Measurements from ENCODE around the gene ADAM19.

The ADAM19 gene

DNA sequence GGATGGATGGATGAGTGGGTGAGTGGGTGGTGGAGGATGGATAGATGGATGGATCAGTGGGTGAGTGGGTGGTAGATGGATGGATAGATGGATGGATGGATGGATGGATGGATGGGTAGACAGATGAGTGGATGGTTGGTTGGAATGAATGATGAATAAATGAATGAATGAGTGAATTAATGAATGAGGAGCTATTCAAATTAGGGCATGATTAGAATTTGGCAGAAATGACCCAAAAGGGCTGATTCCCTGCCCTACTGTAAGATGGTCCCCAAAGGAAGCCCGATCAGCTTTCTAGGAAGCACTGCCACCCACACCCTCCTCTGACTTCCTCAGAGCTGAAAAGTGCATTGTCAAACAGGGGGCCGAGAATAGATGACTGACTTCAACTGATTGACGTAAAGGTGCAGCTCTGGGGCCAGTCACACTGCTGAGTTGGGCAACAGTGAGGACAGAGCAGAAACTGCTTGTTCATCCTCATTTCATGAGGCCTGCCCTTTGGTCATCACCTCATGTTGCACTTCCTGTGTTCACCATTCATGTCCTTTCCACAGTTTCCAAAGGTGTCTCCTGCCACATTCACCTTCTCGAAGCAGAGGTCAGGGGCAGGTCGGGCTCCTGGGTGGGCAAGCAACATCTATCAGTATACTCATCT lies 81.3 kb downstream of the ADAM19 start:
- H3K4me3 Mint-ChIP-seq: no peak overlapping the region
- TF ChIP-seq, protein P1, sequence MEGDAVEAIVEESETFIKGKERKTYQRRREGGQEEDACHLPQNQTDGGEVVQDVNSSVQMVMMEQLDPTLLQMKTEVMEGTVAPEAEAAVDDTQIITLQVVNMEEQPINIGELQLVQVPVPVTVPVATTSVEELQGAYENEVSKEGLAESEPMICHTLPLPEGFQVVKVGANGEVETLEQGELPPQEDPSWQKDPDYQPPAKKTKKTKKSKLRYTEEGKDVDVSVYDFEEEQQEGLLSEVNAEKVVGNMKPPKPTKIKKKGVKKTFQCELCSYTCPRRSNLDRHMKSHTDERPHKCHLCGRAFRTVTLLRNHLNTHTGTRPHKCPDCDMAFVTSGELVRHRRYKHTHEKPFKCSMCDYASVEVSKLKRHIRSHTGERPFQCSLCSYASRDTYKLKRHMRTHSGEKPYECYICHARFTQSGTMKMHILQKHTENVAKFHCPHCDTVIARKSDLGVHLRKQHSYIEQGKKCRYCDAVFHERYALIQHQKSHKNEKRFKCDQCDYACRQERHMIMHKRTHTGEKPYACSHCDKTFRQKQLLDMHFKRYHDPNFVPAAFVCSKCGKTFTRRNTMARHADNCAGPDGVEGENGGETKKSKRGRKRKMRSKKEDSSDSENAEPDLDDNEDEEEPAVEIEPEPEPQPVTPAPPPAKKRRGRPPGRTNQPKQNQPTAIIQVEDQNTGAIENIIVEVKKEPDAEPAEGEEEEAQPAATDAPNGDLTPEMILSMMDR (IDR thresholded peaks at IDR 0.05): no peak

GRCh38 chr5:157492886-157493285 lies 82.7 kb downstream of the ADAM19 start:
- no peak for DNase-seq
- Mint-ChIP-seq H3K9me3 (no peaks in the 10 kb centered on the region), H3K27ac (no peak overlapping the region), H3K27me3 (ENCODE audit: low read depth, poor library complexity) (no peaks in the 10 kb centered on the region), H3K4me3 (no peak overlapping the region), H3K4me1 (no peaks in the 10 kb centered on the region), H3K36me3 (ENCODE audit: low read depth) (peaks cover 21% of the 10 kb centered on the region)
- TF ChIP-seq, protein P1 (IDR thresholded peaks at IDR 0.05): no peak

More for the DNA sequence above, 81.3 kb downstream of the ADAM19 start:
- DNase-seq: no peak
- Mint-ChIP-seq H3K4me1 (no peaks in the 10 kb centered on the region), H3K36me3 (ENCODE audit: low read depth) (peaks cover 14% of the 10 kb centered on the region), H3K27ac (no peak overlapping the region), H3K9me3 (no peaks in the 10 kb centered on the region), H3K27me3 (ENCODE audit: low read depth, poor library complexity) (no peaks in the 10 kb centered on the region)

- peaks cover 25% of the 10 kb centered on the region for H3K36me3 Mint-ChIP-seq (ENCODE audit: low read depth)
- H3K4me3 Mint-ChIP-seq: no peak overlapping the region
- peak overlapping the region; percentile 51 for H3K27ac Mint-ChIP-seq
- H3K4me1 Mint-ChIP-seq: no peaks in the 10 kb centered on the region
- H3K27me3 Mint-ChIP-seq (ENCODE audit: low read depth, poor library complexity): no peaks in the 10 kb centered on the region
- H3K9me3 Mint-ChIP-seq: no peaks in the 10 kb centered on the region
- TF ChIP-seq, protein P1 (IDR thresholded peaks at IDR 0.05): no peak
- no peak for DNase-seq
Measured at GRCh38 chr5:157491471-157491995, 84.0 kb downstream of the ADAM19 start.

GRCh38 chr5:157487358-157487757 lies 88.2 kb downstream of the ADAM19 start:
- H3K9me3 Mint-ChIP-seq: no peaks in the 10 kb centered on the region
- H3K4me1 Mint-ChIP-seq: no peaks in the 10 kb centered on the region
- H3K36me3 Mint-ChIP-seq (ENCODE audit: low read depth): peaks cover 44% of the 10 kb centered on the region
- H3K27me3 Mint-ChIP-seq (ENCODE audit: low read depth, poor library complexity): peaks cover 2% of the 10 kb centered on the region
- no peak for DNase-seq
- H3K4me3 Mint-ChIP-seq: no peak overlapping the region
- TF ChIP-seq, protein P1 (IDR thresholded peaks at IDR 0.05): no peak
- H3K27ac Mint-ChIP-seq: no peak overlapping the region

GRCh38 chr5:157486861-157487260 lies 88.7 kb downstream of the ADAM19 start:
- H3K36me3 Mint-ChIP-seq (ENCODE audit: low read depth): peaks cover 49% of the 10 kb centered on the region
- peaks cover 2% of the 10 kb centered on the region for H3K27me3 Mint-ChIP-seq (ENCODE audit: low read depth, poor library complexity)

More at GRCh38 chr5:157486861-157487260, 88.7 kb downstream of the ADAM19 start:
- Mint-ChIP-seq H3K4me3 (no peak overlapping the region), H3K27ac (peak overlapping the region; percentile 71), H3K9me3 (no peaks in the 10 kb centered on the region), H3K4me1 (no peaks in the 10 kb centered on the region)
- DNase-seq: no peak
- TF ChIP-seq, protein P1 (IDR thresholded peaks at IDR 0.05): no peak
